Activated CD4-positive, alpha-beta T cell treated with anti-CD3 and anti-CD28 coated beads, Interleukin-2, Interleukin-4, amounts not matched to agents 100 ng/mL and 50 ng/mL, durations not matched to agents 16 hours and 8 hours (primary cell): ENCODE measurements around the gene TMEM256.
"Not testable (repeated sequence)": the region's sequence is repeated elsewhere in the genome, so short reads cannot be mapped to it uniquely, and the experiment has no call there.

Source experiments
- DNase-seq: peaks from one replicate; pipeline ENCODE4 v3.0.0-alpha.2; 2020; ENCODE audit warnings: low spot score

Gene TMEM256

DNA sequence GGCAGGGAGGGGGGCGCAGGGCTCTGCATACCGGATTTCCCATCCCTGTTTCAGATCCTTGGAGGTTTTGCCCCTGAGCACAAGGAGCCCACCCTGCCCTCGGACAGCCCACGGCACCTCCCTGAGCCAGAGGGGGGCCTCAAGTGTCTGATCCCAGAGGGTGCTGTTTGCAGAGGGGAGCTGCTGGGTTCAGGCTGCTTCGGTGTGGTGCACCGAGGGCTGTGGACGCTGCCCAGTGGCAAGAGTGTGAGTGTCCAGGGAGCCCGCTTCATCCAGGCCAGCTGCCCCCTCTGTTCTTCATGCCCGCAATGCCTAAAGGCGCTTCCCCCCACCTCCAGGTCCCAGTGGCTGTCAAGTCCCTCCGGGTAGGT is 20.5 kb downstream of the TMEM256 start:
- no peak for DNase-seq

- DNase-seq, result no peak
Measured at GRCh38 chr17:7382901-7383300, 21.0 kb downstream of the TMEM256 start.

DNA sequence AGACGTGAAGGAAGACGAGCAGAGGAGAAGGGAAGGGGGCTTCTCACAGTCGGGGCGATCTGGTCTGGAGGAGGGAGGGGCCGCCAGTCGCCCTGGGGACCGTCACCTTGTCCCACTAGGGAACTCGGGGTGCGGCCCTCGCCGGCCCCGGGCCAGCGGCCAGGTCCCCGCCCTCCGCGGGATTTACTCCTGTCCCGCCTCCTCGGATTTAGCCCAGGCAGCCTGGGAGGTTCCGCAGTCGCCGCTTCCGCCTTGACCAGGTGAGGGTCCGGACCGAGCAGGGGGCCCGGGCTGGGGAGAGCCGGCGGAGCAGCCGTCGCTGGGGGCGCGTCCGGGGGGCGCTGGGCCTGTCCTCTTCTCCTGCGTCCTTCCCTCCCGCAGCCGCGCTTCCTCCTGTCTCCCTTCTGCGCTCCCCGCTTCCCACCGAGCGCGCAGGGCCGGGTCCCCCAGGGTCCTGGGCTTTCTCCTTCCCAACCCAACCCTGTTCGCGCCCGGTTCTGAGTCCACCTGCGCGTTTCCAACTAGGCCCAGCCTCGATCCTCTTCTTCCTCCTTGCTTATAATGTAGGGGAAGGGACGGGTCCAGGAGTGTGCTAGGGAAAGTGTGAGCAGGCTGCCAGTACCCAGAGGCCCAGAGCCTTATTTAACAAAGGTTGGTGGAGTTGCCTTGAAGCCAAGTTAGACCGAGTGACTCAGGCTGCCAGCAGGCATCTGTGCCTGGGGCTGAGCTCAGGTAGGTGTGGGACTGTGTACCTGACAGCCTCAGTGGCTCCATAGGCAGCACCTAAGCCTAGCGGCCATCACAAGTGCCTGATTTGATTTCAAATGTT is 22.8 kb downstream of the TMEM256 start, which contains the start of gene TNK1:
TSS of gene TNK1 (plus strand) at position 235 of the 829 bp plus-strand sequence. CDS start 1,838 bp downstream, outside the sequence.
- no peak for DNase-seq

- no peak for DNase-seq
Measured at GRCh38 chr17:7380321-7380720, 23.6 kb downstream of the TMEM256 start.

DNA sequence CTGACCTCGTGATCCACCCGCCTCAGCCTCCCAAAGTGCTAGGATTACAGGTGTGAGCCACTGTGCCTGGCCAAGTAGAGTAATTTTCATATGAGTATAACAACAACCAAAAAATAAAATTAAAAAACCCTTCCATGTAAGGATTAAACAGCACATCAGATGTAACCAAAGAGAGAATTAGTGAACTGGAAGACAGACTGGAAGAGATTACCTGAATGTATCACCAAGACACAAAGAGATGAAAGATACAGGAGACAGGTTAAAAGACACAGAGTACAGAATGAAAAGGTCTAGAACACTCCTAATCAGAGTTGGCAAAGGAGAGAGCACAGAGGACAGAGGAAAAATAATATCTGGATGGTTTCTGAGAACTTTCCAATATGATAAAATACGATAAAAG is 24.8 kb downstream of the TMEM256 start:
- no peak for DNase-seq

GRCh38 chr17:7374353-7374752 is 29.5 kb downstream of the TMEM256 start:
- DNase-seq, result no peak

DNA sequence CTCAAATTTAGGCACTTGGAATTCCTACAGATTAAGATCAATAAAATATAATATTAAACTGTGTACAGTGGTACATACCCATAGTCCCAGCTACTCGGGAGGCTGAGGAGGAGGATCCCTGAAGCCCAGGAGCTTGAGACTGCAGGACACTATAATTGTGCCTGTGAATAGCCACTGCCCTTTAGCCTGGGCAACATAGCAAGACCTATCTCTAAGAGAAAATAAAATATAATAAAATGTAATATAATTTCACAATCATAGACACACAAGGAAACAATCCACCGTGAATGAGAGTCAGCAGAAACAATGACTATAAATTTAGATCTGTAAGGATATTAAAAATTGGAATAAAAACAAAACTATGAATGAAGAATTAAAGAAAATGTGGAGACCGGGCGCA is 33.0 kb downstream of the TMEM256 start:
- DNase-seq, result no peak

- DNase-seq, result no peak
Measured at GRCh38 chr17:7369825-7370224, 34.1 kb downstream of the TMEM256 start.

DNA sequence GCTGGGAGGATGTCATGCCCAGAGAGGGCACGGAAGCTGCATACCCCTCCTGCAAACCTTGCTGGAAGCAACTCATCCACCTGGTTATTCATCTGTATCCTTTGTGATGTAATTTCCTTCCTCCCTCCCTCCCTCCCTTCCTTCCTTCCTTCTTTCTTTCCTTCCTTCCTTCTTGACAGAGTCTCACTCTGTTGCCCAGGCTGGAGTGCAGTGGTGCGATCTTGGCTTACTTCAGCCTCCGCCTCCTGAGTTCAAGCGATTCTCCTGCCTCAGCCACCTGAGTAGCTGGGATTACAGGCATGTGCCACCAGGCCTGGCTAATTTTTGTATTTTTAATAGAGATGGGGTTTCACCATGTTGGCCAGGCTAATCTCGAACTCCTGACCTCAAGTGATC is 35.3 kb downstream of the TMEM256 start:
- not testable (repeated sequence) for DNase-seq

- no peak for DNase-seq
Measured at GRCh38 chr17:7367918-7368598, 35.8 kb downstream of the TMEM256 start.

GRCh38 chr17:7367083-7367482 is 36.8 kb downstream of the TMEM256 start:
- DNase-seq, result no peak

GRCh38 chr17:7365963-7366362 is 37.9 kb downstream of the TMEM256 start:
- DNase-seq, result not testable (repeated sequence)

- no peak for DNase-seq
Measured at GRCh38 chr17:7363311-7363710, 40.6 kb downstream of the TMEM256 start.

- DNase-seq, result no peak
Measured at GRCh38 chr17:7361906-7362305, 42.0 kb downstream of the TMEM256 start.

DNA sequence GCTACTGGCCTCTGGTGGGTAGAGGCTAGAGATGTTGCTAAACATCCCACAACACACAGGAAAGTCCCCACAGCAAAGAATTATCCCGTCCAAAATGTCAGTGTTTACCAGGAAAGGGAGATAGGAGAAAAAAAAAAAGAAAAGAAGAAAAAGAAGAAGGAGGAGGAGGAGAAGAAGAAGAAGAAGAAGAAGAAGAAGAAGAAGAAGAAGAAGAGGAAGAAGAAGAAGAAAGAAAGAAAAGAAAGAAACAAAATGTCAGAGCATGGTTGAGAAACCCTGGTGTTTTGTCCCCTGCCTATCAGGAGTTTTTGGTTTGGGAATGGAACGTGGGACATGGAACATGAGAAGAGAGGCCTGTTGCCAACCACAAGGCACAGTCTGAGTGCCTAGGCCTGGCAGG is 46.5 kb downstream of the TMEM256 start:
- no peak for DNase-seq

DNA sequence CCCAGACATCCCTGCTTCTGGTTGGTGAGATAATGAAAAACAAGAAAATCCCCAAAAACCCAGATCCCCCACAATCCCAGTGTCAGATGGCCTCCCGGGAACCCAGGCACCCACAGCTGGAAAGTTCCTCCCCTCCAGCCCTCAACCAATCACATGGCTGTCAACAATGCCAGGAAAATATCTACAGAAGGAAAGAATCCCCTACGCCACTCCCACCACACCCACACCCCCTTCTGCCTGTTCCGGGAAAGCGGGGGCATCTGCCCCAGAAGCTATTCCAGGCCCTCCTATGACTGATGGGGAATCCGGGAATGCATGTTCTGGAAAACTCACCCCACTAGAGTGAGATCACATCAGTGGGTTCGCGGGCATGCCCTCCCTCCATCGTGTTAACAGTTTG is 47.1 kb downstream of the TMEM256 start:
- no peak for DNase-seq

GRCh38 chr17:7356072-7356549 is 47.8 kb downstream of the TMEM256 start:
- peak; percentile 89 for DNase-seq

GRCh38 chr17:7355573-7355972 is 48.3 kb downstream of the TMEM256 start:
- DNase-seq, result no peak

- no peak for DNase-seq
Measured at GRCh38 chr17:7355053-7355452, 48.8 kb downstream of the TMEM256 start, which contains the start of gene TMEM95. Gene TMEM95 (plus strand): TSS chr17:7355156. CDS start chr17:7355205, 49 bp downstream.

- DNase-seq, result no peak
Measured at GRCh38 chr17:7354262-7354843, 49.5 kb downstream of the TMEM256 start.
